Spinal cord (tissue), 10 donors: ENCODE data around the gene EPB41L5. TPM values are rescaled to one million over a fixed set of nuclear protein-coding genes. Genes with fewer than 3 reads are reported as not detected.
A peak's percentile ranks its signal among the peaks of the same experiment; 100 is the strongest.

Source experiments
- DNase-seq, 6 donors: peaks; one replicate each; pipeline versions ENCODE4 v3.0.0 to v3.0.0-alpha.2; 2013 to 2015; ENCODE audit warnings: low spot score in 6 of 6, low read depth in 4 of 6
- H3K27ac ChIP-seq: one replicate; pipeline ENCODE4 v1.5.1; 2013; ENCODE audit warnings: low read depth, low read length, control low read depth
- H3K27me3 ChIP-seq: one replicate; pipeline ENCODE4 v1.6.1; 2013; ENCODE audit warnings: low read length; ENCODE audit not compliant: control insufficient read depth, insufficient read depth
- H3K36me3 ChIP-seq: one replicate; pipeline ENCODE4 v1.6.1; 2013; ENCODE audit warnings: low read length; ENCODE audit not compliant: control insufficient read depth, insufficient read depth
- H3K4me1 ChIP-seq: one replicate; pipeline ENCODE4 v1.6.1; 2013; ENCODE audit warnings: low read length; ENCODE audit not compliant: control insufficient read depth, insufficient read depth
- H3K4me3 ChIP-seq: one replicate; pipeline ENCODE4 v1.5.1; 2013; ENCODE audit warnings: low read depth, low read length, control low read depth
- H3K9me3 ChIP-seq: one replicate; pipeline ENCODE4 v1.6.1; 2013; ENCODE audit warnings: low read length; ENCODE audit not compliant: control insufficient read depth, insufficient read depth
- WGBS: methylation state at CpG from one replicate; pipeline ENCODE4 v1.1.5; 2013; ENCODE audit warnings: missing lambda C conversion rate; ENCODE audit not compliant: insufficient coverage; 5-methylcytosine and 5-hydroxymethylcytosine counted together
- polyA plus RNA-seq, 2 donors: library from polyadenylated mRNA; unstranded; fragments of 120-200 nt; gene quantifications; one replicate each; pipeline ENCODE4 v1.2.1, GENCODE V29; 2013; ENCODE audit not compliant: insufficient read length in 2 of 2
- small RNA-seq: library from RNA; depleted of rRNA; stranded (forward); fragments of <200 nt; gene quantifications from one replicate; pipeline ENCODE3, GENCODE V24; 2014; ENCODE audit warnings: low replicate concordance
- total RNA-seq, 2 donors: library from RNA; depleted of rRNA in 1 of 2; stranded (reverse); fragments of 120-200 nt in 1 of 2; fragments of >200 nt in 1 of 2; gene quantifications; one replicate each; pipeline versions ENCODE4 v1.2.3 to v1.2.4, GENCODE V29; 2013 to 2014
- donor health status: healthy.

The EPB41L5 gene
- total and polyA plus RNA-seq, 4 donors: 26.0 to 42.4 (median 31.5) TPM

- H3K27ac ChIP-seq: no peak overlapping the region
- no peak for DNase-seq
- no peaks in the 10 kb centered on the region for H3K9me3 ChIP-seq
- WGBS: 92% methylated on average over 8 of the region's 9 CpGs
- H3K27me3 ChIP-seq: peaks cover 4% of the 10 kb centered on the region
- H3K4me1 ChIP-seq: peaks cover 19% of the 10 kb centered on the region
- no peak overlapping the region for H3K4me3 ChIP-seq
- H3K36me3 ChIP-seq: no peaks in the 10 kb centered on the region
Measured at GRCh38 chr2:120225549-120226065, 212.7 kb downstream of the EPB41L5 start.

- Histone ChIP-seq H3K27me3 (peaks cover 4% of the 10 kb centered on the region), H3K36me3 (no peaks in the 10 kb centered on the region), H3K9me3 (no peaks in the 10 kb centered on the region), H3K4me1 (peaks cover 19% of the 10 kb centered on the region), H3K27ac (no peak overlapping the region), H3K4me3 (no peak overlapping the region)
- no peak for DNase-seq
- WGBS: 93% methylated on average over 8 of the region's 9 CpGs
Measured at GRCh38 chr2:120226316-120226715, 213.4 kb downstream of the EPB41L5 start.

- Histone ChIP-seq H3K27me3 (peaks cover 4% of the 10 kb centered on the region), H3K36me3 (no peaks in the 10 kb centered on the region), H3K4me3 (no peak overlapping the region), H3K27ac (no peak overlapping the region), H3K4me1 (peaks cover 19% of the 10 kb centered on the region), H3K9me3 (no peaks in the 10 kb centered on the region)
- 74% methylated on average over 16 of the region's 16 CpGs for WGBS
- no peak for DNase-seq
Measured at GRCh38 chr2:120227111-120227991, 214.5 kb downstream of the EPB41L5 start.

GRCh38 chr2:120228503-120228902 lies 215.6 kb downstream of the EPB41L5 start:
- Histone ChIP-seq H3K9me3 (no peaks in the 10 kb centered on the region), H3K36me3 (no peaks in the 10 kb centered on the region), H3K27me3 (peaks cover 4% of the 10 kb centered on the region), H3K4me3 (no peak overlapping the region), H3K27ac (no peak overlapping the region), H3K4me1 (peaks cover 13% of the 10 kb centered on the region)
- peak in 1 of 6 donors; percentile 42 for DNase-seq
- 27% methylated on average over 2 of the region's 5 CpGs for WGBS

Small RNAs within 50 kb of the gene (small RNA-seq; reads per million reads assigned to genes)
- gene MTND4LP14 (not detected), gene RF00019 (not detected)

Other genes starting within 250 kb of the EPB41L5 start
- gene TMEM185B, start 210.3 kb downstream of the EPB41L5 start, total RNA-seq: 10 to 100 TPM; 17.2 to 20.0 TPM
- 10 to 100 TPM; 15.4 to 18.2 TPM for gene TMEM185B, start 210.3 kb downstream of the EPB41L5 start, polyA plus RNA-seq
- 10 to 100 TPM; 60.4 to 65.4 TPM for gene RALB, start 239.8 kb downstream of the EPB41L5 start, total RNA-seq
- 10 to 100 TPM; 55.0 to 62.0 TPM for gene RALB, start 239.8 kb downstream of the EPB41L5 start, polyA plus RNA-seq